GM19240 (cell line): Measurements from ENCODE around the gene RTL10.

Experiments
- DNase-seq: peaks from one replicate; pipeline ENCODE4 v3.0.0; 2011; ENCODE audit warnings: low spot score; ENCODE audit not compliant: insufficient read length

The RTL10 gene

DNA sequence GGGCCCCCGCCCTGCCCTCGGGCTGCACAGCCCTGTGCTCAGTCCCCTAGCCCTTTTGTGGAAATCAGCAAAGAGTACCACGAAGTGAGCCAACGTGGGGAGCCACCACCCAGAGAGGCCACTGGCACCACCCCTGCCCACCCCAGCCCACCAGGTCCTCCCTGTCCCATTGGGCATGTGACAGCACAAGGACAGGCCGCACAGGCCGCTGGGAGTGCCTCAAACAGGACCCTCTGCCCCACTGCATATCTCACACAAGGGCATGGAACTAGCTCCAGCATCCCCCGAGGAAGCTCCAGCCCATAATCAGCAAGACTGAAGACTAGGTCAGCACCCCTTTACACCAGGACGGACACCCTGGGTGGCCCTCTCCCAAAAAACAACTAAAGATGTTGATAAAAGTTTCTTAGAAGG lies 29.7 kb downstream of the RTL10 start:
- DNase-seq = no peak

DNA sequence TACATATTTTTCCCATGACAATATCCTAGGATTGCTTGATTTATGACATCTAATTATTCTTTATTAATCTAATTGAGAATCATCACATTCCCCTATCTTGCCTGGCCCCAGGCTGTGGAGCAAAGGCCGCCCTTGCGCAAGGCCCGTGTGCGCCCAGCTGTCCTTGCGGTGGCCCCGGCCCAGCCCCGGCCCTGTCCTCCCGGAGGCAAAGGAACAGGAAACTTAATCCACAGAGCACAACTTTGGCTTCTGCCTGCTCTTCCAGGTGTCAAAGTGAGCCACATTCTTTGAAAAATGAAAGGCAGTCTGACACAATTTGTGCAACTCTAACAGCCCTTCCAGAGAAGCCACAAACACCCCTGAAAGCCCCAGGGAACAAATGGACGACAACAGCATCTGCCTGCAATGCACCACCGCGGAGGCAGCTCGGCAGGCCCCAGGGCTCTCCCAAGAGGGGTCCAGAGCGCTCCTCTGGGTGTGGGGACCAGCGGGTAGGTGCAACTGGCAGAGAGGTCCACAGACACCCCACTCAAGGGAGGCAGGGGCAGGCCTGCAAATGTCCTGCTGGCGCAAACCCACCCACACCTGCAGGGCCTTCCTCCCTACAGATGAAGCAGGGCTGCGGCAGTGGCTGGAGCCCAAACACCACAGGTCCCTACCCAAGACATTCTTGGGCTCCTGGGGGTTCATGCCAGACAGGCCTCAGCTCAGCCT lies 30.3 kb downstream of the RTL10 start:
- DNase-seq = no peak

DNA sequence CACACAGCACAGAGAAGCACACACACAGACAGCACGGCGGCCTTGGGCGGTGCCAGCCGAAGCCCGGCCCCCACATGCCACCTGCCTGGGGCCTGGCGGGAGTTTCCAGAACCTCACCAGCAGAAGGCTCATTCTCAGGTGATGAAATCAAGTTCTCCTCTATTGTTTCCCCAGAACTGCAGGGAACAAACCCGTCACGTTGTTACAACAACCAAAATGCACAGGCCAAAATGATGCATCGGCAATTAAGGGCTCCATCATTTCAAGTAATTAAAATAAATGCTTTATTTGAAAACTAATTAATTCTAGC lies 30.8 kb downstream of the RTL10 start:
- no peak for DNase-seq

DNA sequence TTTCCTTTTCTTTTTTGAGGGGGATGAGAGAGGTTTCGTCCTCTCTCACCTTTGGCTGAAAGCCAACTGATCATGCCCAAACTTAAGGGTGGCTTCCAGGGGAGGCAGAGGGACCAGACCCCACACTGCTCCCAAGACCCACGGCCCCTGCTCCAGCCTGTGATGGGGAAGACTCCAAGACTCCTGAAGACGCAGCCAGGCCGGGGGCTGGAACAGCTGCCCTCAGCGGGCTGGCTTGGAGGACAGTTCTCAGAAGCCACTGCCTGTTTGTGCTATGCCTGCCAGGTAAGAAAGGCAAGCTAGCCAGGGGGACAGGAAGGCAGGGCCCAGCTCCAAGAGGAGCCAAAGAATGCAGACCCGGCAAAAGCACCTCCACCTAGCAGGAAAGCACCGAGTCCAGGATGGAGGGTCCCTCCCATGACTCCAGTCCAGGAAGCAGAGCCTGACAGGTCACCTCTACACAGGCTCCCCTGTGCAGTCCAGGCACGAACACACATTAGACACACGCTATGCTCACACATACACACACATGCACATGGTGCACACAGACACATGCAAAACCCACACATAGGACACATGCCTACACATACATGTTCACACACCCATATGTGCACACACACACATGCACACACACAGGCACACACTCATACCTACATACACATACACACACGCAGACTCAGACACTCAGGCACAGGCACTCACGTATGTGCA lies 31.3 kb downstream of the RTL10 start:
- no peak for DNase-seq

DNA sequence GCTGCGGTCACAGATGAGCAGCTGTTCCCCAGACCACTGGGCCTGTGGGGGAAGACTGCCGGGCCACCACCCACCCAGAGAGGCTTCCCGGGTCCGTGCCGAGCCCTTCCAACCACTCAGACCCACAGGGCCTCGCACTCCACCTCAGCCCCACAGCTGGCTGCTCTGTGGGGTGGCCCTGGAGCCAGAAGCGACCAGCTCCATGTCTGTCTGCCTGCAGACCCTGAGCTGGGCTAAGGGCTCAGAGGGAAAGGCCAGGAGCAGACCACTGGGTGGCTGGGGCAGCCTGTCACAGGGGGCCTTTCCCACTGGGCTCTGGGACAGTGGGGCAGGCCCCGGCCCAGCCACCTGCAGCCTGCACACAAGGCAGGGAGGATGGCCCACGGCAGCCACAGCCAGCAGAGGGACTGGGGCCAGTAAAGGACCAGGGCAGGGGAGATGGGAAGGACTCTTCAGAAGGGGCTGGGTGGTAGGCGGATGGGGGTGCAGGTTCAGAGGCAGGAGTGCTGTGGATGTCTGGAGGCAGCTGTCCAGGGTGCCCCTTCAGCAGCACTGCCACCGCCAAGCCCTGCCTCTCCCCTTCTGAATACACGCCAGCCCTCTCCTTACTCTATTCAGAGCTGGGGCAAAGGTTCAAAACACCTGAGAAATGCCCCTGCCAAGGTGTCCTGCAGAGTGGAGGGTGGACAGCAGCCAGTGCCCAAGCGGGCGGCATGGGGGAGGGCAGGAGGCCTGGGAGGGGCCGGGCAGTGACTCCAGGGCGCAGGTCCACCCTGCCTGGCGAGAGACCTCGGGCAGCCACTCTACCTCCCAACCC lies 32.2 kb downstream of the RTL10 start:
- no peak for DNase-seq

DNA sequence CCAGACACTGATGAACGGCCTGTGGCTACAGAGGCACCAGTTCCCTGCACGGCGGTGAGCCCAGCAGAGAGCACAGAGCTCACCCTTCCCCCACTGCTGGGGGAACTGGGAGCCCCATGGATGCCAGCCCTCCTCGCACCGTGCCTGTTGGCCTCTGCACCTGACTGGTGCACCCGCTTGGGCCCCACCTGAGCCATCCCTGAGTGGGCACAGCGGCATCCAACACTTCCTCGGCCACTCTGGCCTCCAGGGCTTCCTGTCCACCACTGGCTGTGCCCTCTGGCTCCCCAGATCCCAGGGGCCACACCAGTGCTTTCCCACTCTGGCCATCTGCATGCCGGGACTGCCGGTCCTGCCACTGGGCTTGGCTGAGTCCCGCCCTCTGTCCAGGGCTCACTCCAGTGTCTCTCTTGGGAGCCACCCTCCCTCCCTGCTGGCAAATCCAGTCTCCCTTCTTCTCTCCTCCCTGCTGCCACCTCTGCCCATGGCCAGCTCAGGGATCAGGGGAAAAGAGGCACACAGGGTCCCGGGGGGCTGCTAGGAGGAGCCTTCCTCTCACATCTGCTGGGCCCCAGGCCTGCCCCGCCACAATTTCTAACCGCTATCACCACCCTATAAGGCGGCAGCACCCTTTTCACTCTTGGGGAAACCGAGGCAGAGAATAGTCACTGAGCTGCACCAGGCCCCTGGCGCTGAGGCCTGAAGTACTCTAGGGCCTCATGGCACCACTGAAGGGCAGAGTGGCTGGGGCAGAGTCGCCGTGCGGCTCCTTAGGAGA lies 33.0 kb downstream of the RTL10 start:
- DNase-seq = no peak

DNA sequence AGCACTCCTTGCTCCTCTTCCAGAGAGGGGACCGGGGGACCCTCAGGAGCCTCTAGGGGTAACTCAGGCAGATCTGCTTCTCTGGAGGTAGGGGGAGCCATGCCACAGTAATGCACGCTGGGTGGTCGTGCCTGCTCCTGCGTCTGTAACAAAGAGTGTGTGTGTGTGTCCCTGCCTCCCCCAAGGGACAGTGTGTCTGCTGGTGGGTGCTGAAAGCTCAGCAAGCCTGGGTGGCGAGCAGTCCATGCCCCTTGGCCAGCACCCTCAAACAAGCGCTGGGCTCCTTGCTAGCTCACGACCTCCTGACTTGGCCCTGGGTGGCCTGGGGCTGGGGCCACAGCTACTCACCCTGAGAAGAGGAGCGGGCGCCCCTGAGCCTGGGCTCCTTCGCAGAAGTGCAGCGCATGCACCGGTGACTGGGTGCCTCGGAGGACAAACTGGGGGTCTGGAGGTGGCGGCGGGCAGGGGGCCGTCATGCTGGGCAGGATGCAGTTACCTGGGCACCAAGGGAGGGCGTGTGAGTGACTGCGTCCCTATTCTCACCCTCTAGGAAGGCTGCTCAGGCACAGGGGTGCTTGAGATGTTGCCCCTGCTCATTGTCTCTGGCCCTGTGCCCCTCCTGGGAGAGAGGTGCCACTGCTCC lies 33.7 kb downstream of the RTL10 start:
- no peak for DNase-seq

DNA sequence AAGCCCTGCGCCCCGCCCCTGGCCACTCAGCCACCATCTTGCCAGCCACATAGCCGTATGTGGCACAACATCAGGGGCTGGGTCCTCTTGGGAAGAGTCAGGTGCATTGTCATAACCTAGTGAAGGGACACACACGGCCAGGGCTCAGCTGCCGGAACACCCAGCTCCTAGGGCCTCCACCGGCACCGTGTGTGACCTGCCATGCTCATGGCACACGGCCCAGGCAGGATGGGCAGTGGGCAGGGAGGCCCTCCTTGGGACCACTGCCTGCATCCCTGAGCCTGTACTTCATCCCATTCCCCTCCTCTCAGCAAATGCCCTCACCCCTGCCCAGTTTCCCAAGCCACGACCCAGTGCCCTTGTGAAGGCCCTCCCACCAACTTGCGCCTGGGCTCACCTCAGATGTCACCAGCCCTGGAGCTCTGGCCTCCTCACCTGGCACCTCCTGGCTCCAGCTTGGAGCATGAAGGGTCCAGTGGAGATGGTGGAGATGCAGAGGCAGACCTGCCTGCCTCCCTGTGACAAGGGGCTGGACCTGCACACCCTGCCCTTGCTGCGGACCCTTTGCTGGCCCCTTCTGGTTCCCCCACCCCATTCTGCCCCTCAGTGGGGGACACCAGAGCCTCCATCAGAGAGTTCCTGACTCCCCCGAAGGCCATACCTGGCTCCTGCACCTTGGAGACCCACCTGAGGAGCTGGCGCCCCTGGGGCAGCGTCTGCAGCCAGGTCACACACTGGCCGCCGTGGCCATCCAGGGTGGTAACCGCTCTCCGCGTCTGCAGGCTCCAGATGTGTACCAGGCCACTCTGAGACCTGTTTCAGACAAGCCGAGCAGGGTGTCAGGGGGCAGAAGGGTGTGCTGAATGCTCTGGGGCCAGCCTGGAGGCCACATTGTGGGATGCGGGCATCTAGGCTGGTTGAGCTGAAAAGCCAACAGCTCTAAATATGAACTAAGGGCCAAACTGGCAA lies 34.5 kb downstream of the RTL10 start:
- no peak for DNase-seq

DNA sequence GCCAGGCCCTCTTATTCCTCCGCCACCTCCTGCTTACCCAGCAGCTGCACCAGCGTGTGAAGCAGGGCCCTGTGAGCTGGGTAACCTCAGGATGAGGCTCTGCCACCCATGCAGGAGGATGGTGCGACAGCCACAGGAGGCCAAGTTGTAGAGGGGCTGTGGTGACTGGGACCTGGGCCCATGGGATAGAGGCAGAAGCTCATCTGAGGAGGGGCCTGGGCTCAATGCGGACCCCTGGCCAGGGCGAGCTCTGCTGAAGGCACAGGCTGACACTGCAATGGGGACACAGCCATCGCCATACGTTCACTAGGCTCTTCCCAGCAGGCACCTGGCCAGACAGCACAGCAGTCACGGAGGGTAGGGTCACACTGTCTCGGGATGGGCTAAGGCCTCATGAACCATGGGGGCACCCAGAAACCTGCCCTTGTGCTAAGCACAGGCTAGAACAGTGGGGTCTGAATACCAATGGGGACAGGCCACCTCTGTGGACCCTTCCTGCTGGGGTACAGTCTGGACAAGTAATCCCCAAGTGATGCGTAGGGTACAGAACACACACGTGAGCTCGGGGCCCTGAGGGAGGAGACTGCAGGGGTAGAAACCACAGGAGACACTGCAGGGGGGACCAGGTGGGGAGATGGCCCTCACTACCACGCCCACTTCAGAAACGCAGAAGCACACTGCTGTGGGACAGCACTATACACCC lies 35.3 kb downstream of the RTL10 start:
- no peak for DNase-seq

DNA sequence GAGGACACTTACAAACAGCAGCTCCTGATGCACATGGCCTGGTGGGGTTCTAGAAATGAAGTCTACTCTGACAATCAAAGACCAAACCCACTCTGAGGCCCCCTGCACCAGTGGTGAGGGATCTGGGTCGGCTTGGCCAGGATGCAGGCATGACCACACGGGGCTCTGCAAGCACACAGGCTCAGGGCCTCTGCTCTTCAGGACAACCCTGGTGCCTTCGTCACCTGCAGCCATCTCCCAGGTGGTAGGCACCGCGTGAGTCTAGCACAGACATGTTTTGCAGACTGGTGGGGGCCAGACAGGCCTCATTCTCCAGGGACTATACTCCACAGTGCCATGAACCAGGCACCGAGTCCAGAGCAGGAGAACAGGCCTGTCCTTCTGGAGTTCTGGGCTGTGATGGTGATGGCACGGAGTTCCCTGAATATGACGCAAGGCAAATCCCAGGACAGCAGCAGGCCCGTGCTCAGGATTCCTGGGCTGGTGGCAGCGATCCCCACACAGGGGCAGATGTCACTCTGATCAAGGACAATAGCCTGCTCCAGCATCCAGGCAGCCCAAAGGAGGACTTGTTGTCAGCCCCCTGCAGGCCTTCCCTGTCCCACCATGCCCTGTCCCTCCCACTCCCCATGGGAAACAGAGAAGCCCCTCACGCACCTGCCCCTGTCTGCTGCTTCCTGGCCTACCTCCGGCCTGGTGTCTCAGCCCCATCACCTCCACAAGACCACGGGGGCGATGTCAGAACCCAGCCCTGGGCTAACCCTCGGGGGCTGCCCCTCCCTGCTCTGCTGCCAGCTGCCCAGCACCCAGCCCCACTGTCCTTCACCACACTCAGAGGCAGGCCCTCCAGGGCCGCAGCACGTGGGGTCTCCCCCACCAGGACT lies 36.1 kb downstream of the RTL10 start:
- no peak for DNase-seq

DNA sequence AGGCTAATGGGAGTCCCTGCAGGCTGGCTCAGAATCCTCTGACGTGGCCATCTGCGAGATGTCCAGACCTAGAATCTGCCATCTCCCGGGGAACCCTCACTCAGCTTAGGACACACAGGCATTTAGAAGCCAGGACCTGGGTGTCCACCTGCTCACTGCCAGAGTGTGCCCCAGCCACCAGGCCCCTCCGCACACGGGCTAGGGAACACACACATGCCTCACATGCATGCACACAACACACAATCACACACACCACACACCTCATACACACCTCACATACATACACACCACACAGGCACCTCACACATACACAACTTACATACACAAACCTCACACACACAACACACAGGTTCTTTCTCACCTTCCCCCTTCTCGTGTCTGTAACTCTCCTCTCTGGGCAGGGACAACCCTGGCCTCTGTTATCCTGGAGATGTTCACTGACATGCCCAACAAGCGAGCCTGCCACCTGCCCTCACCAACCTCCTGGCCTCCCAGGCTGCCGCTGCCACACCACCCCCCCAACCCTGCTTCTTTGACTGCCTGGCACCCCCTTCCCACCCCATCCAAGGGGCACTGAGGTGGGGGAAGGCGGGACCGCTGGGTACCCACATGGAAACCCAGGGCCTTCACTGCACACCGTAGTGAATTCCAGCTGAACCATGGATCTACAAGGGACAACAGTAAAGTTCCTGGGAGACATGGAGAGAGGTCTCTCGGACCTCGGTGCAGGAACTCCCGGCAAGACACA lies 38.1 kb downstream of the RTL10 start:
- no peak for DNase-seq

DNA sequence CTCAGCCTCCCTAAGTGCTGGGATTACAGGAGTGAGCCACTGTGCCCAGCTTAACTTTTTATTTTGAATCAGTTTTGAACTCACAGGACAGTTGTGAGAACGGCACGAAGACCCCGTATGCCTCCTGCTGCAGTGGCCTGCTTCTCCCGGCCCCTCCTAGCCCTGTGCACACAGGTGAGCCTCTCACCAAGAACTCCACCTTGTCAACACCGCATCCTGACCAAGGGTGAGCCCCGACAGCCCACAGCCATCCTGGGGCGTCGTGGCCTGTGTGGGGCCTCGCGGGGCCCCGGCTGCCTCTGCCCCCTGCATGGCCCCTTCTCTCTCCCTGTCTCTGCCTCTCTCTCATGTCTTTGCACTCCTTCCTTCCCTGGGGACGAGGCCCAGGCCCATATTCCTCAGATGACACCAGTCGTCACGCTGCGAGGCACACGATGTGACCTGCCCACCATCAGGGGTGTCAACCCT lies 38.8 kb downstream of the RTL10 start:
- DNase-seq = no peak

DNA sequence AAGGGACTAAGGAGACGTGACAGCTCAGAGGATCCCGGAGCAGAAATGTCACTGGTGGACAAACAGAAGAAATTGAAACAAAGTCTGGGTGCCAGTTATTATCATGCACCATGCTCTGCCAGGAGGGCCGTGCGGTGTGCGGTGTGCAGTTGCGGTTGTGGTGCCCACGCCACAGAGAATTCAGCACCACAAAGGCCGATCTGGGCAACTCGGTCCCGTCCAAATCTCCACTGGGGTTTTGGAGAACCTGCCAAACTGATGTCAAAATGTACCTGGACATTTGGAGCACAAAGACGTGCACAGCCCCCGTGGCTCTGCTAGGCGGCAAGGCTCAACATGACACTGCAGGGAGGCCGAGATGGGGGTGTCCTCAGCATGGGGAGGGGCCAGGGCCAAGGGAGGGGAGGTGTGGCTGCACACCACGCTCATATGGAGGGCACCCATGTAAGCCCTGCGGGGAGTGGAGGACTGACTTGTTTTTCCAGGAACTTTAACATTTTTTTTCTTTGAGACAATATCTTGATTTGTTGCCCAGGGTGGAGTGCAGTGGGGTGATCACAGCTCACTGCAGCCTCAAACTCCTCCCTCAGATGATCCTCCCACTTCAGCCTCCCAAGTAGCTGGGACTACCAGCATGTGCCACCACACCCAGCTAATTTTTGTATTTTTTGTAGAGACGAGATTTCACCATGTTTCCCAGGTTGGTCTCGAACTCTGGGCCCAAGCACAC lies 39.4 kb downstream of the RTL10 start:
- DNase-seq = no peak

DNA sequence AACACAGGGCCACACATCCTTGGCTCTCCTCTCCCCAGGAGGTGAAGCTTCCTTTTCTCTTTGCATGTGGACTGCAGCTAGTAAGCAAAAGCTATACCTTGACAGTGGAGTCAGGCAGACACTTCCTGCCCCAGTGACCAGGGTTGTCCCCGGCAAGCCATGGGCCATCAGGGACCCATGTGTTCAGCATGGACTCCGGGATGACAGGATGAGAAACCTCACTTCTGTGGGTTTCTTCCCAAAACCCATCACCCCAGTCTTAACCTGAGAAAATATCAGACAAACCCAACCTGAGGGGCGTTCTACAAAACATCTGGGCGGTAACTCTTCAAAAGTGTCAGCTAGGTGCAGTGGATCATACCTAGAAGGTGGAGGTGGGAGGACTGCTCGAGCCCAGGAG lies 40.2 kb downstream of the RTL10 start:
- DNase-seq = no peak

DNA sequence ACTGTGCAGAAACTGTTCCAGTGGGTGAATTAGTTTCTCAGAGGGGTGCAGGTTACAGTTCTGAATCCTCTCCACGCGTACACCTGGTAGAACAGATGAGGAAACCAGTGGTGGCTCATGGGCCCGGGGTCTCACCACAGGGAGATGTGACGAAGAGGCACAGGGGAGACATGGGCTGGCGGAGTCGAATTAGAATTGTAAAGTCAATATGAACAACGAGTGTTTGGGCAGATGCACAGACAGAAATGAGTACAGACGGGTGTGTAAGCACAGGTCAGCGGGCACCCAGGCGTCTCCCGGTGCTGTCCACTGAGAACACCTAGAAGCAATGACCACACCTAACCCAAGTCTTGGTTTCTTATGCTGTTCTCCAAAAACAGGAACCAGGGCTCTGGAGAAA lies 41.8 kb downstream of the RTL10 start:
- no peak for DNase-seq

DNA sequence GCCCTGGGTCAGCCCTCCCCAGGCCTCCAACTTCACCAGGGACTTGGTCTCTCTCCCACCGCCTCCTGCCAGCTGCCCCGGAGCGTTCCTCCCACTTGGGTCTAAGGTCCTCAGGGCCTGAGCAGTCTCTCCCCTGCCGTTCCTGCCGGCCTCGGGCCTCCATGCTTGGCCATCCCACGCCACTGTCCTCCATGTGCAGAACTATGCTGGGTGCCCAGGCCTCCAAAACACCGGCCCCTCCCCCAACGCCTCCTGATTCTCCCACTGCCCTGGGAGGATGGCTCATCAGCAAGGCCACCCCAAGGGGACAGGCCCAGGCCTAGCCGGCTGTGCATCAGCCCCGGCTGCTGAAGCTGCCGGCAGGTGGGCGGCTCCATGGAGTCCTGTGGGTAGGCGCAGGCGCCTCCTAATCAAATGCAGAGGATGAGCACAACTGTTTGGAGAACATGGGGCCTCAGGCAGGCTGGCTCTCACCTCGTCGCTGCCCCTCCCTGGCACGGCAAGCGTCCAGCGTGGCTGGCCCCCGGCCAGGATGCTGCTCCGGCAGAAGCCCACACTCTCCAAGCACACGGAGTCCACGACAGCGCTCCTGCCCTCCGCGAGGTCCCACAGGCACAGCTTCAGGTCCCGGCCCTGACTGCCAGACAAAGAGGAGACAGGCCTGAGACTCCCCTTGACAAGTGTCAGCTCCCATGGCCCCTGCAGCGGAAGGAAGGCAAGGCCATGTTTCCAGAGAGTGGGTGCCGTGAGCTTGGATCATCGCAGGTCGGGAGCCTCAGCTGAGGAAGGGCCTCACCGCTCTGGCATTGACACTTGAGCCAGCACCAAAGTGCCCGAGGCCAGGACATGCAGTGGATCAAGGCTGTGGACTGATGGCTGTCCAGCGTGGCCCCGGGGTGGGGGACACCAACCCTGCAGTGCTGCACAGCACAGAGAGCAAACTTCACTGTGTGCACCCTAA lies 42.6 kb downstream of the RTL10 start:
- no peak for DNase-seq
